ENCODE results near the gene FTCD. TPM values are rescaled to one million over a fixed set of nuclear protein-coding genes. Genes with fewer than 3 reads are reported as not detected.

Gene FTCD
- total RNA-seq, 1 donor from 2014 or later: 0.85 TPM

- Histone ChIP-seq H3K36me3 (peaks cover 91 to 94% of the 10 kb centered on the region in 2 donors), H3K4me1 (no peaks in the 10 kb centered on the region), H3K4me3 (no peak overlapping the region), H3K27ac (peak overlapping the region in 1 of 2 donors; percentile 9), H3K27me3 (no peaks in the 10 kb centered on the region), H3K9me3 (no peaks in the 10 kb centered on the region)
- no peak for TF ChIP-seq CTCF (IDR thresholded peaks at IDR 0.05)
- DNase-seq (ENCODE audit: low spot score in 2 of 2): peak; percentile 3 to 52
- intact Hi-C loops (cut with DNase I): no loop called here
Observed at GRCh38 chr21:46122758-46123683, 32.4 kb downstream of the FTCD start.

GRCh38 chr21:46122237-46122671, 33.1 kb downstream of the FTCD start:
- H3K27ac ChIP-seq: peak overlapping the region in 1 of 2 donors; percentile 9
- DNase-seq (ENCODE audit: low spot score in 2 of 2): peak in 1 of 2 donors; percentile 59
- no peaks in the 10 kb centered on the region for H3K27me3 ChIP-seq
- H3K36me3 ChIP-seq: peaks cover 92 to 94% of the 10 kb centered on the region in 2 donors
- intact Hi-C loops (cut with DNase I): no loop called here
- H3K4me3 ChIP-seq: no peak overlapping the region
- H3K9me3 ChIP-seq: no peaks in the 10 kb centered on the region
- H3K4me1 ChIP-seq: no peaks in the 10 kb centered on the region
- no peak for TF ChIP-seq CTCF (IDR thresholded peaks at IDR 0.05)

GRCh38 chr21:46121286-46122221, 33.8 kb downstream of the FTCD start:
- peak; percentile 6 to 62 for DNase-seq (ENCODE audit: low spot score in 2 of 2)
- Histone ChIP-seq H3K4me3 (no peak overlapping the region), H3K4me1 (no peaks in the 10 kb centered on the region), H3K36me3 (peaks cover 92 to 94% of the 10 kb centered on the region in 2 donors), H3K27ac (peak overlapping the region in 1 of 2 donors; percentile 22), H3K27me3 (no peaks in the 10 kb centered on the region), H3K9me3 (no peaks in the 10 kb centered on the region)
- intact Hi-C loops (cut with DNase I): no loop called here
- TF ChIP-seq CTCF (IDR thresholded peaks at IDR 0.05): no peak

GRCh38 chr21:46120301-46121285, 34.8 kb downstream of the FTCD start:
- intact Hi-C loops (cut with DNase I): no loop called here
- H3K27ac ChIP-seq: peak overlapping the region; percentile 12 to 22

More at GRCh38 chr21:46120301-46121285, 34.8 kb downstream of the FTCD start:
- TF ChIP-seq CTCF (IDR thresholded peaks at IDR 0.05): no peak
- H3K4me3 ChIP-seq: no peak overlapping the region
- no peaks in the 10 kb centered on the region for H3K4me1 ChIP-seq
- no peaks in the 10 kb centered on the region for H3K27me3 ChIP-seq
- H3K9me3 ChIP-seq: no peaks in the 10 kb centered on the region
- peak in 1 of 2 donors; percentile 53 for DNase-seq (ENCODE audit: low spot score in 2 of 2)
- peaks cover 92 to 94% of the 10 kb centered on the region in 2 donors for H3K36me3 ChIP-seq
